ENCODE results near the gene VWA5A. TPM values are rescaled to one million over a fixed set of nuclear protein-coding genes. Genes with fewer than 3 reads are reported as not detected.

Gene VWA5A
- total and polyA plus RNA-seq, 9 of the 15 experiments (the other 6 are each of a cell fraction or from before 2014, with no cell fraction given) = 4.6 to 19.7 (median 6.9) TPM

- TF ChIP-seq MYNN (IDR thresholded peaks at IDR 0.05) (no peak), MYNN (CRISPR knock-in tag; IDR thresholded peaks at IDR 0.05) (no peak), TFE3 (CRISPR knock-in tag; IDR thresholded peaks at IDR 0.05) (no peak), RBM34 (IDR thresholded peaks at IDR 0.05; ENCODE audit: borderline replicate concordance, insufficient read depth, low read length) (no peak), CEBPG (CRISPR knock-in tag; IDR thresholded peaks at IDR 0.05) (no peak), CEBPG (tag; conservative IDR thresholded peaks at IDR 0.05 in 1 of 2, IDR thresholded peaks at IDR 0.05 in 1 of 2) (no peak), EWSR1 (IDR thresholded peaks at IDR 0.05; ENCODE audit: borderline replicate concordance, low read depth, partially characterized antibody) (no peak), RBM17 (IDR thresholded peaks at IDR 0.05; ENCODE audit: borderline replicate concordance, low read depth, low read length) (no peak), ZBTB7A (IDR thresholded peaks at IDR 0.05; ENCODE audit: borderline replicate concordance, control insufficient read depth, low read depth, low read length) (no peak), SUPT5H (IDR thresholded peaks at IDR 0.05) (no peak), MTF1 (CRISPR knock-in tag; IDR thresholded peaks at IDR 0.05; ENCODE audit: borderline replicate concordance) (no peak), SMARCA4 (IDR thresholded peaks at IDR 0.05) (peak; percentile 32; the same call in 1 of the 2 replicates), L3MBTL2 (IDR thresholded peaks at IDR 0.05) (no peak), E2F4 (CRISPR knock-in tag; IDR thresholded peaks at IDR 0.05; ENCODE audit: low read depth) (no peak), EP400 (IDR thresholded peaks at IDR 0.05) (no peak), KDM1A (IDR thresholded peaks at IDR 0.05) (no peak), CREM (IDR thresholded peaks at IDR 0.05; ENCODE audit: low read depth) (0 out of 2 replicates have a peak, but pooled peaks have one; percentile 36), ATF7 (IDR thresholded peaks at IDR 0.05) (no peak), FOXP4 (CRISPR knock-in tag; IDR thresholded peaks at IDR 0.05; ENCODE audit: borderline replicate concordance) (no peak)
- TF ChIP-seq, protein P1, sequence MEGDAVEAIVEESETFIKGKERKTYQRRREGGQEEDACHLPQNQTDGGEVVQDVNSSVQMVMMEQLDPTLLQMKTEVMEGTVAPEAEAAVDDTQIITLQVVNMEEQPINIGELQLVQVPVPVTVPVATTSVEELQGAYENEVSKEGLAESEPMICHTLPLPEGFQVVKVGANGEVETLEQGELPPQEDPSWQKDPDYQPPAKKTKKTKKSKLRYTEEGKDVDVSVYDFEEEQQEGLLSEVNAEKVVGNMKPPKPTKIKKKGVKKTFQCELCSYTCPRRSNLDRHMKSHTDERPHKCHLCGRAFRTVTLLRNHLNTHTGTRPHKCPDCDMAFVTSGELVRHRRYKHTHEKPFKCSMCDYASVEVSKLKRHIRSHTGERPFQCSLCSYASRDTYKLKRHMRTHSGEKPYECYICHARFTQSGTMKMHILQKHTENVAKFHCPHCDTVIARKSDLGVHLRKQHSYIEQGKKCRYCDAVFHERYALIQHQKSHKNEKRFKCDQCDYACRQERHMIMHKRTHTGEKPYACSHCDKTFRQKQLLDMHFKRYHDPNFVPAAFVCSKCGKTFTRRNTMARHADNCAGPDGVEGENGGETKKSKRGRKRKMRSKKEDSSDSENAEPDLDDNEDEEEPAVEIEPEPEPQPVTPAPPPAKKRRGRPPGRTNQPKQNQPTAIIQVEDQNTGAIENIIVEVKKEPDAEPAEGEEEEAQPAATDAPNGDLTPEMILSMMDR (IDR thresholded peaks at IDR 0.05 in 2 of 3, conservative IDR thresholded peaks at IDR 0.05 in 1 of 3; ENCODE audit: insufficient read depth in 2 of 3, low read depth in 1 of 3, low read length in 3 of 3) = no peak
- TF ChIP-seq, protein P2, sequence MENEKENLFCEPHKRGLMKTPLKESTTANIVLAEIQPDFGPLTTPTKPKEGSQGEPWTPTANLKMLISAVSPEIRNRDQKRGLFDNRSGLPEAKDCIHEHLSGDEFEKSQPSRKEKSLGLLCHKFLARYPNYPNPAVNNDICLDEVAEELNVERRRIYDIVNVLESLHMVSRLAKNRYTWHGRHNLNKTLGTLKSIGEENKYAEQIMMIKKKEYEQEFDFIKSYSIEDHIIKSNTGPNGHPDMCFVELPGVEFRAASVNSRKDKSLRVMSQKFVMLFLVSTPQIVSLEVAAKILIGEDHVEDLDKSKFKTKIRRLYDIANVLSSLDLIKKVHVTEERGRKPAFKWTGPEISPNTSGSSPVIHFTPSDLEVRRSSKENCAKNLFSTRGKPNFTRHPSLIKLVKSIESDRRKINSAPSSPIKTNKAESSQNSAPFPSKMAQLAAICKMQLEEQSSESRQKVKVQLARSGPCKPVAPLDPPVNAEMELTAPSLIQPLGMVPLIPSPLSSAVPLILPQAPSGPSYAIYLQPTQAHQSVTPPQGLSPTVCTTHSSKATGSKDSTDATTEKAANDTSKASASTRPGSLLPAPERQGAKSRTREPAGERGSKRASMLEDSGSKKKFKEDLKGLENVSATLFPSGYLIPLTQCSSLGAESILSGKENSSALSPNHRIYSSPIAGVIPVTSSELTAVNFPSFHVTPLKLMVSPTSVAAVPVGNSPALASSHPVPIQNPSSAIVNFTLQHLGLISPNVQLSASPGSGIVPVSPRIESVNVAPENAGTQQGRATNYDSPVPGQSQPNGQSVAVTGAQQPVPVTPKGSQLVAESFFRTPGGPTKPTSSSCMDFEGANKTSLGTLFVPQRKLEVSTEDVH (IDR thresholded peaks at IDR 0.05; ENCODE audit: low read depth, partially characterized antibody) = no peak
Observed at GRCh38 chr11:124122123-124122522, 6.9 kb downstream of the VWA5A start (continued).

Measured in K562 (cell line).